Subcutaneous abdominal adipose tissue (tissue), 5 donors: ENCODE measurements around the gene OR10J1.

Experiments used
- H3K27ac ChIP-seq: one replicate; pipeline ENCODE4 v1.7.0; 2013; ENCODE audit warnings: low read depth, mild to moderate bottlenecking, inconsistent platforms, low read length, moderate library complexity
- H3K27me3 ChIP-seq, 5 donors: one replicate each; pipeline ENCODE4 v1.7.0; 2013; ENCODE audit warnings: low read length in 5 of 5, inconsistent platforms in 1 of 5; ENCODE audit not compliant: control insufficient read depth in 5 of 5, insufficient read depth in 4 of 5
- H3K36me3 ChIP-seq, 5 donors: one replicate each; pipeline ENCODE4 v1.7.0; 2013; ENCODE audit warnings: low read length in 5 of 5; ENCODE audit not compliant: control insufficient read depth in 5 of 5, insufficient read depth in 5 of 5
- H3K4me1 ChIP-seq, 5 donors: one replicate each; pipeline ENCODE4 v1.7.0; 2013; ENCODE audit warnings: low read length in 5 of 5, mild to moderate bottlenecking in 3 of 5, moderate library complexity in 1 of 5; ENCODE audit not compliant: control insufficient read depth in 5 of 5, insufficient read depth in 5 of 5
- H3K4me3 ChIP-seq, 5 donors: one replicate each; pipeline ENCODE4 v1.7.0; 2013; ENCODE audit warnings: low read length in 5 of 5, low read depth in 1 of 5
- H3K9ac ChIP-seq, 5 donors: one replicate each; pipeline ENCODE4 v1.7.0; 2013; ENCODE audit warnings: low read length in 5 of 5, mild to moderate bottlenecking in 4 of 5, moderate library complexity in 3 of 5
- H3K9me3 ChIP-seq, 5 donors: one replicate each; pipeline ENCODE4 v1.7.0; 2013; ENCODE audit warnings: low read length in 5 of 5; ENCODE audit not compliant: control insufficient read depth in 5 of 5
- donor health status: healthy.
- donor health status: healthy.
- donor health status: healthy.
- donor health status: healthy.
- donor health status: healthy.

Gene OR10J1

GRCh38 chr1:159474926-159475325, 35.4 kb downstream of the OR10J1 start:
- no peaks in the 10 kb centered on the region for H3K36me3 ChIP-seq
- H3K4me3 ChIP-seq = no peak overlapping the region
- H3K4me1 ChIP-seq = no peaks in the 10 kb centered on the region
- H3K27ac ChIP-seq = no peak overlapping the region
- H3K9me3 ChIP-seq = no peaks in the 10 kb centered on the region
- no peak overlapping the region for H3K9ac ChIP-seq
- no peaks in the 10 kb centered on the region for H3K27me3 ChIP-seq

- Histone ChIP-seq H3K4me3 (no peak overlapping the region), H3K4me1 (no peaks in the 10 kb centered on the region), H3K9me3 (peaks cover 0 to 10% (median 4%) of the 10 kb centered on the region in 5 donors), H3K27ac (no peak overlapping the region), H3K27me3 (no peaks in the 10 kb centered on the region), H3K9ac (no peak overlapping the region), H3K36me3 (no peaks in the 10 kb centered on the region)
Observed at GRCh38 chr1:159483501-159483900, 44.0 kb downstream of the OR10J1 start.
